Measurements from ENCODE around the gene WWOX. TPM values are rescaled to one million over a fixed set of nuclear protein-coding genes. Genes with fewer than 3 reads are reported as not detected.
"Not testable (repeated sequence)": the region's sequence is repeated elsewhere in the genome, so short reads cannot be mapped to it uniquely, and the experiment has no call there.

Gene WWOX
- total RNA-seq, 1 donor from 2014 or later = 16.7 TPM

GRCh38 chr16:79212114-79212791, 1112.8 kb downstream of the WWOX start:
- Histone ChIP-seq H3K36me3 (ENCODE audit: control insufficient read depth in 3 of 3, insufficient read depth in 3 of 3, low read length in 3 of 3) (no peaks in the 10 kb centered on the region), H3K27me3 (ENCODE audit: control insufficient read depth in 3 of 3, insufficient read depth in 3 of 3, low read length in 3 of 3) (no peaks in the 10 kb centered on the region), H3K4me1 (ENCODE audit: control insufficient read depth in 3 of 3, insufficient read depth in 3 of 3, low read length in 3 of 3) (peaks cover 2 to 9% (median 7%) of the 10 kb centered on the region in 3 donors), H3K27ac (ENCODE audit: low read depth, low read length) (no peak overlapping the region), H3K9me3 (ENCODE audit: control insufficient read depth in 3 of 3, low read length in 3 of 3) (no peaks in the 10 kb centered on the region), H3K9ac (ENCODE audit: low read depth in 1 of 3, low read length in 3 of 3) (no peak overlapping the region), H3K4me3 (ENCODE audit: low read length in 3 of 3) (no peak overlapping the region)

- no peaks in the 10 kb centered on the region for H3K27me3 ChIP-seq (ENCODE audit: control insufficient read depth in 3 of 3, insufficient read depth in 3 of 3, low read length in 3 of 3)
- no peak overlapping the region for H3K4me3 ChIP-seq (ENCODE audit: low read length in 3 of 3)
- H3K36me3 ChIP-seq (ENCODE audit: control insufficient read depth in 3 of 3, insufficient read depth in 3 of 3, low read length in 3 of 3) = no peaks in the 10 kb centered on the region
- no peak overlapping the region for H3K27ac ChIP-seq (ENCODE audit: low read depth, low read length)
- no peak overlapping the region for H3K9ac ChIP-seq (ENCODE audit: low read depth in 1 of 3, low read length in 3 of 3)
- peaks cover 2 to 14% (median 7%) of the 10 kb centered on the region in 3 donors for H3K4me1 ChIP-seq (ENCODE audit: control insufficient read depth in 3 of 3, insufficient read depth in 3 of 3, low read length in 3 of 3)
- no peaks in the 10 kb centered on the region for H3K9me3 ChIP-seq (ENCODE audit: control insufficient read depth in 3 of 3, low read length in 3 of 3)
Observed at GRCh38 chr16:79213214-79213613, 1113.8 kb downstream of the WWOX start.

GRCh38 chr16:79215289-79215688, 1115.8 kb downstream of the WWOX start:
- Histone ChIP-seq H3K9ac (ENCODE audit: low read depth in 1 of 3, low read length in 3 of 3) (no peak overlapping the region), H3K9me3 (ENCODE audit: control insufficient read depth in 3 of 3, low read length in 3 of 3) (no peaks in the 10 kb centered on the region), H3K36me3 (ENCODE audit: control insufficient read depth in 3 of 3, insufficient read depth in 3 of 3, low read length in 3 of 3) (no peaks in the 10 kb centered on the region), H3K4me1 (ENCODE audit: control insufficient read depth in 3 of 3, insufficient read depth in 3 of 3, low read length in 3 of 3) (peaks cover 2 to 14% (median 7%) of the 10 kb centered on the region in 3 donors), H3K27ac (ENCODE audit: low read depth, low read length) (no peak overlapping the region), H3K4me3 (ENCODE audit: low read length in 3 of 3) (no peak overlapping the region), H3K27me3 (ENCODE audit: control insufficient read depth in 3 of 3, insufficient read depth in 3 of 3, low read length in 3 of 3) (no peaks in the 10 kb centered on the region)

- no peak overlapping the region for H3K9ac ChIP-seq (ENCODE audit: low read depth in 1 of 3, low read length in 3 of 3)
- H3K36me3 ChIP-seq (ENCODE audit: control insufficient read depth in 3 of 3, insufficient read depth in 3 of 3, low read length in 3 of 3) = no peaks in the 10 kb centered on the region
- H3K27ac ChIP-seq (ENCODE audit: low read depth, low read length) = no peak overlapping the region
- H3K27me3 ChIP-seq (ENCODE audit: control insufficient read depth in 3 of 3, insufficient read depth in 3 of 3, low read length in 3 of 3) = no peaks in the 10 kb centered on the region
- H3K9me3 ChIP-seq (ENCODE audit: control insufficient read depth in 3 of 3, low read length in 3 of 3) = no peaks in the 10 kb centered on the region
- H3K4me1 ChIP-seq (ENCODE audit: control insufficient read depth in 3 of 3, insufficient read depth in 3 of 3, low read length in 3 of 3) = peaks cover 3 to 5% (median 3%) of the 10 kb centered on the region in 3 donors
- H3K4me3 ChIP-seq (ENCODE audit: low read length in 3 of 3) = no peak overlapping the region
Observed at GRCh38 chr16:79217375-79218011, 1118.0 kb downstream of the WWOX start.

GRCh38 chr16:79218351-79218750, 1118.9 kb downstream of the WWOX start:
- Histone ChIP-seq H3K9ac (ENCODE audit: low read depth in 1 of 3, low read length in 3 of 3) (no peak overlapping the region), H3K4me3 (ENCODE audit: low read length in 3 of 3) (no peak overlapping the region), H3K36me3 (ENCODE audit: control insufficient read depth in 3 of 3, insufficient read depth in 3 of 3, low read length in 3 of 3) (no peaks in the 10 kb centered on the region), H3K27ac (ENCODE audit: low read depth, low read length) (no peak overlapping the region), H3K27me3 (ENCODE audit: control insufficient read depth in 3 of 3, insufficient read depth in 3 of 3, low read length in 3 of 3) (no peaks in the 10 kb centered on the region), H3K9me3 (ENCODE audit: control insufficient read depth in 3 of 3, low read length in 3 of 3) (no peaks in the 10 kb centered on the region), H3K4me1 (ENCODE audit: control insufficient read depth in 3 of 3, insufficient read depth in 3 of 3, low read length in 3 of 3) (peaks cover 3 to 5% (median 3%) of the 10 kb centered on the region in 3 donors)

GRCh38 chr16:79225994-79226393, 1126.5 kb downstream of the WWOX start:
- H3K9me3 ChIP-seq (ENCODE audit: control insufficient read depth in 3 of 3, low read length in 3 of 3); H3K27me3 ChIP-seq (ENCODE audit: control insufficient read depth in 3 of 3, insufficient read depth in 3 of 3, low read length in 3 of 3); H3K36me3 ChIP-seq (ENCODE audit: control insufficient read depth in 3 of 3, insufficient read depth in 3 of 3, low read length in 3 of 3); H3K9ac ChIP-seq (ENCODE audit: low read depth in 1 of 3, low read length in 3 of 3); H3K4me3 ChIP-seq (ENCODE audit: low read length in 3 of 3); H3K4me1 ChIP-seq (ENCODE audit: control insufficient read depth in 3 of 3, insufficient read depth in 3 of 3, low read length in 3 of 3); H3K27ac ChIP-seq (ENCODE audit: low read depth, low read length): not testable (repeated sequence)

GRCh38 chr16:79229361-79229760, 1129.9 kb downstream of the WWOX start:
- no peak overlapping the region for H3K27ac ChIP-seq (ENCODE audit: low read depth, low read length)
- no peak overlapping the region for H3K4me3 ChIP-seq (ENCODE audit: low read length in 3 of 3)
- H3K4me1 ChIP-seq (ENCODE audit: control insufficient read depth in 3 of 3, insufficient read depth in 3 of 3, low read length in 3 of 3) = no peaks in the 10 kb centered on the region

GRCh38 chr16:79245700-79246099, 1146.2 kb downstream of the WWOX start:
- H3K4me1 ChIP-seq (ENCODE audit: control insufficient read depth in 3 of 3, insufficient read depth in 3 of 3, low read length in 3 of 3); H3K4me3 ChIP-seq (ENCODE audit: low read length in 3 of 3); H3K9me3 ChIP-seq (ENCODE audit: control insufficient read depth in 3 of 3, low read length in 3 of 3); H3K27ac ChIP-seq (ENCODE audit: low read depth, low read length); H3K27me3 ChIP-seq (ENCODE audit: control insufficient read depth in 3 of 3, insufficient read depth in 3 of 3, low read length in 3 of 3); H3K36me3 ChIP-seq (ENCODE audit: control insufficient read depth in 3 of 3, insufficient read depth in 3 of 3, low read length in 3 of 3); H3K9ac ChIP-seq (ENCODE audit: low read depth in 1 of 3, low read length in 3 of 3): not testable (repeated sequence)

More at GRCh38 chr16:79229361-79229760, 1129.9 kb downstream of the WWOX start:
- H3K27me3 ChIP-seq (ENCODE audit: control insufficient read depth in 3 of 3, insufficient read depth in 3 of 3, low read length in 3 of 3) = no peaks in the 10 kb centered on the region
- H3K36me3 ChIP-seq (ENCODE audit: control insufficient read depth in 3 of 3, insufficient read depth in 3 of 3, low read length in 3 of 3) = no peaks in the 10 kb centered on the region
- H3K9ac ChIP-seq (ENCODE audit: low read depth in 1 of 3, low read length in 3 of 3) = no peak overlapping the region
- no peaks in the 10 kb centered on the region for H3K9me3 ChIP-seq (ENCODE audit: control insufficient read depth in 3 of 3, low read length in 3 of 3)

- Histone ChIP-seq H3K9ac (ENCODE audit: low read depth in 1 of 3, low read length in 3 of 3) (no peak overlapping the region), H3K27ac (ENCODE audit: low read depth, low read length) (no peak overlapping the region), H3K4me1 (ENCODE audit: control insufficient read depth in 3 of 3, insufficient read depth in 3 of 3, low read length in 3 of 3) (peaks cover 9 to 12% (median 12%) of the 10 kb centered on the region in 3 donors), H3K36me3 (ENCODE audit: control insufficient read depth in 3 of 3, insufficient read depth in 3 of 3, low read length in 3 of 3) (no peaks in the 10 kb centered on the region), H3K9me3 (ENCODE audit: control insufficient read depth in 3 of 3, low read length in 3 of 3) (no peaks in the 10 kb centered on the region), H3K4me3 (ENCODE audit: low read length in 3 of 3) (no peak overlapping the region), H3K27me3 (ENCODE audit: control insufficient read depth in 3 of 3, insufficient read depth in 3 of 3, low read length in 3 of 3) (no peaks in the 10 kb centered on the region)
Observed at GRCh38 chr16:79247386-79247785, 1147.9 kb downstream of the WWOX start.

GRCh38 chr16:79248351-79248750, 1148.9 kb downstream of the WWOX start:
- peaks cover 9 to 12% (median 12%) of the 10 kb centered on the region in 3 donors for H3K4me1 ChIP-seq (ENCODE audit: control insufficient read depth in 3 of 3, insufficient read depth in 3 of 3, low read length in 3 of 3)
- no peak overlapping the region for H3K27ac ChIP-seq (ENCODE audit: low read depth, low read length)
- H3K9me3 ChIP-seq (ENCODE audit: control insufficient read depth in 3 of 3, low read length in 3 of 3) = no peaks in the 10 kb centered on the region
- no peaks in the 10 kb centered on the region for H3K27me3 ChIP-seq (ENCODE audit: control insufficient read depth in 3 of 3, insufficient read depth in 3 of 3, low read length in 3 of 3)
- H3K9ac ChIP-seq (ENCODE audit: low read depth in 1 of 3, low read length in 3 of 3) = no peak overlapping the region
- H3K4me3 ChIP-seq (ENCODE audit: low read length in 3 of 3) = no peak overlapping the region
- no peaks in the 10 kb centered on the region for H3K36me3 ChIP-seq (ENCODE audit: control insufficient read depth in 3 of 3, insufficient read depth in 3 of 3, low read length in 3 of 3)
